ENCODE data around the gene PIK3R5.

DNA sequence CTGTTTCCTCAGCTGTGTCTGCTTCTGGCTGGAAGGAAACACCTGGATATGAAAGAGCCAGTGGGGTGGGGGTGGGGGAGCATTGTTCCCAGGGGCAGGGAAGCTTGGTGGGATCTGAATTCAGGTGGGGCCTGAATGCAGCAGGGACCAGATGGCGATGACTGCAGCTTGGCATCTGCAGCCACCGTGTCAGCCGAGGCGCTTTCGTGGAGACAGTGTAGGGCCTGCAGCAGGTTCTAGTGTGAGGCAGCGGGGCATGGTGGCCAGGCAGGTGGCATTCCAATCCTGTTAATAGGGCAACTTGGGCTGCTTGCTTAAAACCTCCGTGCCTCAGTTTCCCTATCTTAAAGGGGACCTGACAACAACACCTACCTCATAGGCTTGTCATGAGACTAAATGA is 99.7 kb downstream of the PIK3R5 start:
- TF ChIP-seq, protein P1, sequence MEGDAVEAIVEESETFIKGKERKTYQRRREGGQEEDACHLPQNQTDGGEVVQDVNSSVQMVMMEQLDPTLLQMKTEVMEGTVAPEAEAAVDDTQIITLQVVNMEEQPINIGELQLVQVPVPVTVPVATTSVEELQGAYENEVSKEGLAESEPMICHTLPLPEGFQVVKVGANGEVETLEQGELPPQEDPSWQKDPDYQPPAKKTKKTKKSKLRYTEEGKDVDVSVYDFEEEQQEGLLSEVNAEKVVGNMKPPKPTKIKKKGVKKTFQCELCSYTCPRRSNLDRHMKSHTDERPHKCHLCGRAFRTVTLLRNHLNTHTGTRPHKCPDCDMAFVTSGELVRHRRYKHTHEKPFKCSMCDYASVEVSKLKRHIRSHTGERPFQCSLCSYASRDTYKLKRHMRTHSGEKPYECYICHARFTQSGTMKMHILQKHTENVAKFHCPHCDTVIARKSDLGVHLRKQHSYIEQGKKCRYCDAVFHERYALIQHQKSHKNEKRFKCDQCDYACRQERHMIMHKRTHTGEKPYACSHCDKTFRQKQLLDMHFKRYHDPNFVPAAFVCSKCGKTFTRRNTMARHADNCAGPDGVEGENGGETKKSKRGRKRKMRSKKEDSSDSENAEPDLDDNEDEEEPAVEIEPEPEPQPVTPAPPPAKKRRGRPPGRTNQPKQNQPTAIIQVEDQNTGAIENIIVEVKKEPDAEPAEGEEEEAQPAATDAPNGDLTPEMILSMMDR (IDR thresholded peaks at IDR 0.05; ENCODE audit: insufficient read depth, low read length, poor library complexity, severe bottlenecking) = no peak
- no peak for TF ChIP-seq EZH2phosphoT487 (conservative IDR thresholded peaks at IDR 0.05; ENCODE audit: low read length)

Data from SU-DHL-6 (cell line).